Right renal cortex interstitium (tissue), 3 donors: ENCODE data around the gene CALML3. TPM values are rescaled to one million over a fixed set of nuclear protein-coding genes. Genes with fewer than 3 reads are reported as not detected.

ENCODE experiments used
- DNase-seq, 3 donors: peaks; one replicate each; pipeline ENCODE4 v3.0.0-alpha.2; 2013; ENCODE audit warnings: low read depth in 3 of 3, low spot score in 2 of 3
- polyA plus RNA-seq, 3 donors: library from polyadenylated mRNA; unstranded; fragments of 120-200 nt; gene quantifications; one replicate each; pipeline ENCODE4 v1.2.1, GENCODE V29; 2013; ENCODE audit not compliant: insufficient read length in 3 of 3

CALML3 gene
- polyA plus RNA-seq, 3 donors: 0.10 TPM; not detected in 2

DNA sequence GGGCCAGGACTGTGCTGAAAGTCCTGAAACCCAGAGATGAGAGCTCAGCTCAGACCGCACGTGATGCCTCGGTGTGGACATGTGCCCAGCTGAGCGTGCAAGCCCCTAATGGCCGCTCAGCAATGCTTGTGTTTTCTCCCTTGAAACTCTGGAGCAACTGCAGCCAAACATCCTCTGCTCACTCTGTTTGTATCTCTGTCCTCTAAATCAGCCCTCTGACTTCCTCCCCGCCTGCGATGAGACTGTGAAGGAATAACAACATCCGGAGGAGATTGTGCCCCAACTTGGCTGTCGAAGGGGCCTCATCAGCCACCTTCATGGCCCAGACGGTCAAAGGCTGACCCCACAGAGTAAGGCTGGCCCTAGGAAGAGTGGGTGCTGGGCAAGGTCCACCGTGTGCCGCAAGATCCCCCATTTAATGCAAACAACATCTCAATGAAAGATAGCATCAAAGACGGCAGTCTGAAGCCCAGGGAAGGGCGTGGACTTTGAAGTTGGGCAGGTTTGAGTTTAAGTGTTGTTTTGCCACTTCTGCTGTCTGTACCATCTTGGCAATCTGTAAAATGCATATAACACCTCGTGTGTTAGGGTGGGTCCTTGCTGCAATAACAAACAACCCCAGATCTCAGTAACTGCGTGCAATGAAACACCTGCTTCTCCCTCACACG, 39.9 kb downstream of the CALML3 start:
- DNase-seq: no peak

DNA sequence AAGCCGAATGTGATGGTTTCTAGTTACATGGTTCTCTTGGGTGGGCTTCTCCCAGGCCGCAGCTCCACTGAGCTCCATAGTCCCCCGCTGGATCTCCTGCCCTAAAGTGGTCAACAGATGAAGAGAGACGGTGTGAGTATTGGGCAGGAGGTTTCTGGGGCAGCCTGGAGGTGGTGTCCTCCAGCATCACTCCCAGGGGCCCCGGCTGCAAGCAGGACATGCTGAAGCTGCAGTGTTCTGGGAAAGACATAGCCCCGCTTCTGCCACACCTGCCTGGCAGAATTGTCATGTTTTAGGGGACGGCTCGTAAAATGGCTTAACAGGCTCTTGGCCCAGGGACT, 40.4 kb downstream of the CALML3 start:
- DNase-seq: no peak

DNA sequence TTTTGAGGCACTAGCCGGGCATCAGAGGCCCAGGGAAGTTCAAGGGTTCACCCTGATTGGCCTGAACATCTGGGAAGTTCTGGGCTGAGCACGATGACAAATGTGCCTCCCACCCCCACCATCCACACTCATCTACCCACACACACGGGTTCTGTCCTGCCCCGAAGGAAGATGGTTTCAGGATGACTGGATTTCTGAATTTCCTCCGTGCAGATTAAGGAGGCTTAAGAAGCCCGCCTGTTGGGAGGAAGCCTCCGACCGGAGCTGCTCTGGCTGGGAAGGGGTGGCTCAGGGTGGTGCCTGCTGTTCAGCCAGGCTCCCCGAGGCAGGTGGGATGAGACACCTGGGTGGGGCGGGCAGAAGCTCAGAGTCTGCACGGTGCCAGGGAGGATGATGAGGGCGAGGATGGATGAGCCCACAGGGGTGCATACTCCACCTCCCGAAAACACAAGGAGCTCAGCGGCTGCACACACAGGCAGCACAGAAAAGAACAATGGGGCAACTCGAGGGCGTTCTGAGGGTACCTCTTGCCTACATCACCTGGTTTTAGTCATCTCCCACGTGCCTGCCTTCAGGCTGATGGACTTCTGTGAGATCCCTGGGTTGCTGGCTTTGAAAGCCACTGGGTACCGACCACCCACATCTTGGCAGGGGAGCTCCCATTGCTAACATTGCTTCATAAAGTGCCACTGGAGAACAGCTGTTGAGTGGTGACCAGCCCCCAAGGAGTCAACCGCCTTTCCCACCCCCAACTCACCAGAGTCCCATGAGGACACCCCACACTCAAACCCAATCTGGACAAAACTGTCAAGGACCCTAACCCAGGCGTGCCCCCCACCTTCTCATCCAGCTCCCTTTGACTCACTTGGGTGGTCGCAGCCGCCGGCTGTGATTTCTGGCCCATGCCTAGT, 41.2 kb downstream of the CALML3 start:
- DNase-seq: no peak

DNA sequence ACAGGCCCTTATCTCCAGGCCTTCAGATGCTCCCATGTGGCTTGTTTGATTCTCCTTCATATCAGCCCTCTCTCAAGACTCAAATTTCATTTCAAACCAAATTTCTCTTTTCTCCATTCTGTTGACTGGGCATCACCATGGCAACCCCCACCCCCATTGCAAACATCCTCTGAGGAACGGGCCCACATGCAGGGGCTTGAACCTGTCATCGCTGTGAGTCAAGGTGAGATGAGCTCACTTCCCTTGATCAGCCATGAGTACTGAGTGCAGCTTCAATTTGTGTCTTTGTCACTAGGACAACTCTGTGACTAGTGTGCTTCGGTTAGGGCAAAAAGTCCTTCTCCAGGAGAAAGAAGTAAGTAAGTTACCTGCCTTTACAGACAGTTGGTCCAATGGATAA, 41.9 kb downstream of the CALML3 start:
- no peak for DNase-seq

DNA sequence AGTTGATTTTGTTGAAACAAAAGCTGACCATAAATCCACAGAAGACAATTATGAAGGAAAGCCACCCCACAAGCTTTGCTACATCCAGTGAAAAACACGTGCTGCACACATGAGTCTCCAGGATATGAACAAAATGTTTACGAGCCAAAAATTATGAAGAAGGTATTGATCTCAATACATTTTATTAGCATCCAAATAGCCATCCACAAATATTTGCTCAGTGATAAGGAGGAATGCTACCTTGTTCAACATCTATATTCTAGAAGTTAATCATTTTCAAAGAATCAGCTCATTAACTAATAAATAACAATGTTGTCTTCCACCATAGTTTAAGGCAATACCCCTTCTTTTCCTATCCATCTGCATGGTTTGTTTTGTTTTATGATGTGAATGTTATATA, 42.7 kb downstream of the CALML3 start:
- DNase-seq: no peak

DNA sequence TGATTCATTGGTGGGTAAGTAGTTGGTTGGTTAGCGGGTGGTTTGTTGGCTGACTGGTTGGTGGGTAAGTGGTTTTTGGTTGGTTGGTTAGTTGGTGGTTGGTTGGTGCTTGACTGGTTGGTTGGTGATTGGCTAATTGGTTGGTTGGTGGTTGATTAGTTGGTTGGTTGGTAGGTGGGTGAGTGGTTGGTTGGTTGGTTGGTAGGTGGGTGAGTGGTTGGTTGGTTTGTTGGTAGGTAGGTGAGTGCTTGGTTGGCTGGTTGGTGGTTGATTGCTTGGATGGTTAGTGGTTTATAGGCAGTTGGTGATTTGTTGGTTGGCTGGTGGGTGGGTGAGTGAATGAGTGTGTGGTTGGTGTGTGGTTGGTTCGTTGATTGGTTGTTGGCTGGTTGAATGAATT, 44.2 kb downstream of the CALML3 start:
- no peak for DNase-seq

DNA sequence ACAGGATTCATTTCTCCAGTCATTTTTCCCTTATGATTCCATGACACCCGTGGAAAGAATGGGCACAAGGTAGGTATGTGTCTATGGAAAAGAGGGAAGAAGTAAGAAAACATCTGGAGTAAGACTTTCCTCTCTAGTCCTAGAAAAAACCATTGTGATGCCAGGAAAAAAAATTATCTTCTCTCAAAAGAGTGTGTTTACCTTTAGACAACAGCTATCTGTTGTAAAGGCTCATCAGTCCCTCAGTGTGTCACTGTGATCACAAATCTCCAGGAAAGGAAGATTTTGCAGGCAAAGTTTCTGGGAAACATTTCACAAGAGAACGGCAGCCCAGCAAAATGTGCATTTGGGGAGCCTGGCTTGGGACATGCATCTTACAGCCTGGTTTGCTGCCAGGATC, 44.8 kb downstream of the CALML3 start:
- no peak for DNase-seq

DNA sequence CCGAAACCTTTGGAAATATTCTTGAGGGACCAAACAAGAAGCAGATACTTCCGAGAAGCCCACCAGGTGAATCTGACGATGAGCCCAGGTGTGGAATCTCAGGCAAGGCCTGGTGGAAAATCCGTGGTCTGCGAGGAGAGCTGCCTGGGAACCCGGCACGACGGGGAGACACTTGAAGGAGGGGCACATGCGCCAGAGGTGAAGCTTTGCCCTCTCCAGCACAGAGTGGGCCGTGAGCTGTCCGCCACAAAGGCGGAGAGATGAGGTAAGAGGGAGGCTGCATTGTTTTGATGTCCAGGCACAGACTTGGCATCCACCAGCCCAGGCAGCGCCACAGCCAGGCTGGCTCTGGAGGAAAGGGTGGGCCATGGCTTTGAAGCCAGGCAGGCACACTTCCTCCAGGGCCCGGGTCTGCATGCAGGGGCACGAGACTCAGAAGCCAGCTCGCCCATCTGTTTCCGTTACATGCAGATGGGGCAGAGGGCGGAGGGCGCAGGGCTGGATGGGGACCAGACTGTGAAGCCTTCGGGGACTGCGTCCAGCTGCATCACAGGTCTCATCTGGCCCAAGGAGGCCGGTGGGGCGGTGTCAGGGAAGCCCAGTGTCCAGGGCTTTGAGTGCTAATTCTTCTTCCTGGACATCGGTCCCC, 45.4 kb downstream of the CALML3 start:
- no peak for DNase-seq

DNA sequence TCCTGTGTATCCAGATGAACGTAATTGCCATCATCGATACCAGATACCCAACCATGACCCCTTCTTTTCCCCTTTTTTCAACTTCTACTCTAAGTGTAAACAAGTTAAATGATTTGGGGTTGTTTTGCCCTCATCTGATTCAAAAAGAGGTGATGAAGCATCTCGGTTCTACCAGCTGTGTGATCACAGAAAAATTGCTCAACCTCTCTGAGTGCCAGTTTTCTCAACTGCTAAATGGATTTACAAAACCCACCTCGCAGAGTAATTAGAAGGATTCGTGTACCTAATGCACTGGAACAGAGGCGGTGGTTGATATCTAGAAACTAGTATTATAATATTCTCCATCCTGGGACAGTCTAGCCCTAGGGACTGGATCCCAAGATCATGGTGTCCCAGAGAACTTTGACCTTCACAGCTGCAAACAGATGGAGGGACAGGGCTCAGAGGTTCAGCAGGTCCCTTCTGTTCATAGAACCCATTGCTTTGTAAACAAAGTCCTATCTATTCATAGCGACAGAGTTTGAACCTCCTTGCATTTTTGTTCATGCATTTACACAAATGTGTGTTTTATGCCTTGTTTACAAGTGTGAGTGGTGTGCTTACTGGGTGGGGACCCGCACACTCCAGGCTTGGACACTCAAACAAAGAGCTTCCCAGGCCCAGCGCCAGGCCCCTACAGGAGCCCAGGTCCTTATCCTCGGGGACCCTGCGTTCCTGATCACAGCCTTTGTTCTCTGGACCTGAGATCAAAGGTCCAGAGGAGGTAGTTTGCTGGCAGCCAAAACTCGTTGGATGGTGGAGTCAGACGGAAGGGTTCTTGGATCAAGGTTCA, 46.4 kb downstream of the CALML3 start:
- no peak for DNase-seq

DNA sequence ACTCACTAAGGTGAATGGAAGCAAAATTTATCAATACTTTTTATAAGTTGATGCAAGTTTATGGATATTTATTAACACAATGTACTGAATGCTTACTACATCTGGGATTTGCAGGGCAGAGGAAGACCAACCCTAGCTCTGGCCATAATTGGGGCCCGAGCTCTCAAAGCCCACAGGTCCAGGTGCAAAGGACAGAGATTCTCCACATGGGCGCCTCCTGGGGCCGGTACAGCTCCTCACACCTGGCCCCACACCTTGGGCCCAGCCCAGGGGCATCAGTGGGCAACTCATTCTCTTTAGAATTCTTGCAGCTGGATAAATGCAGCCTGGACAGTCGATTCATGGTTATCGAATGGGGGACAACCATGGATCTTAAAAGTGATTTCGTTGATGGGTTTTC, 47.1 kb downstream of the CALML3 start:
- DNase-seq: no peak

DNA sequence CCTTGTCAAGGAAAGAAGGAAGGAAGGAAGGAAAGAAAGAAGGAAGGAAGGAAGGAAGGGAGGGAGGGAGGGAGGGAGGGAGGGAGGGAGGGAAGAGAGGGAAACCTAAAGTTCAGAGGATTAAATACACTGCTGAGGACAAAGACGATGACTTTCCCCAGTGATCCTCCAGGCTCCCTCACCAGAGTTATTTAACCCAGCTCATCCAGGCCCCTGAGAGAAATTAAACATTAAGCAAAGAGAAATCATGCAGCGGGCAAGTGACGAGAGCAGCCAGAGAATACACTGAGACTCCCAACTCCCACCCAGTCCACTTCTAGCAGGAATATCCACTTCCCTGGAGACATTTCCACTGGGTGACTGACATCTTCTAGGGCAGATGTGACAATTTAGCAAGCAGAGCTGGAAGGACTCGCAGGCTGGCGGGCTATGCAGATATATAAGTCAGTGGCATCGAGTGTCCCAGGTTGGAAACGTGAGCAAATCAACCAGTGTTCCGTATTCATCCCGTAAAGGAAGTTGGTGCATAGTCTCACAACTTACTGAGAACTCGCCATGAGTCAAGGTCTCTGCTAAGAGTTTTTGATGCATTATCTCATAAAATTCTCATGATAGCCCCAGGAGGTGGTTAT, 48.7 kb downstream of the CALML3 start:
- DNase-seq: no peak

DNA sequence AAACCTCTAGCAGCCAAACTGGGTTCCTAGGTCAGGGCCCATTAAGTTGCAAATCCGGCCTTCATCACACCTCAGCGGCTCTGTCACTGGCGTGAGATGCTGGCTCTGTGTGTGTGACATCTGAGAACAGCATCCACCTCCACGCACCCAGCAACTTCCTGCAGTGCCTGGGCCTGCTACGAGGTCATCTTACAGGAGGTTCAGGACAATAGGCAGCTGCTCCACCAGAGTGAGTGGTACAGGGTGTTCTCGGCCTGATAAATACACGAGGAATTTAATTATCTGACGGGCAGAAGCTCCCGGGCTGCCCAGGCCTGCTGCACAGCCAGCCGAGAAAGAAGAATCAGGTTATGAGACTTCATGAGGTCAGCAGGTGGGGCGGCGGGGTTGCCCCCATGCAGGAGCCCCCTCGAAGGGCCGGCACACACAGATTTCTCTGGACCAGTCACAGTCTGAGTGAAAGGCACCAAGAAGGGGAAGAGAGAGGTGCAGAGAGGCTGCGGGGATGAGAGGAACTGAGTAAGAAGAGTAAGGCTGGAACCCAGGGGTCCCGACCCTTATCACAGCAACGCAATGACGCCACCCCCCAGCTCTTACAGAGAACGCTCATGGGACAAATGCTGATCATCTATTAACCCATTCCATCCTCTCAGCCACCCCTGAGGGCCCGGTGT, 49.3 kb downstream of the CALML3 start:
- no peak for DNase-seq

DNA sequence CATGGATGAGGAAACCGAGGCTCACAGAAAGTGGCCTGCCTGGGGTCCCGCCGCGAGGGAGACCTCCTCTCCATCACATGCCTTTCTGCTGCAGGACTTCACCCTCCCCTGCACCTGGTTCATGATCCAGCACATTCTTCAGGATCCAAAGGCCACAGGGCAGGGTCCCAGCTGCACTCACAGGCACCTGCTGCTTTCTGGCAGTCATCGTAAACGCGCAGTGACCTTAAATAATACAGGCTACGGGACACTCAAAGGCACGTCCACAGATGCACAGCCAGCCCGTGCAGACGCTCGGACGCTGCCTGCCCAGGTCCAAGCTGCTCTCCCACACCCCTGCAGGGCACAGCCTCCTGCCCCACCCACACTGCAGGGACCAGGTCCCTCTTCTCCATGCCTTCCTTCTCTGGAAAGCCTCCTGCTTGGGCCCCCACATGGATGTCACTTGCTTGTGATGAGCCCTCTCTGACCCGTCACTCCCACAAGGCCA, 49.9 kb downstream of the CALML3 start:
- DNase-seq: no peak

DNA sequence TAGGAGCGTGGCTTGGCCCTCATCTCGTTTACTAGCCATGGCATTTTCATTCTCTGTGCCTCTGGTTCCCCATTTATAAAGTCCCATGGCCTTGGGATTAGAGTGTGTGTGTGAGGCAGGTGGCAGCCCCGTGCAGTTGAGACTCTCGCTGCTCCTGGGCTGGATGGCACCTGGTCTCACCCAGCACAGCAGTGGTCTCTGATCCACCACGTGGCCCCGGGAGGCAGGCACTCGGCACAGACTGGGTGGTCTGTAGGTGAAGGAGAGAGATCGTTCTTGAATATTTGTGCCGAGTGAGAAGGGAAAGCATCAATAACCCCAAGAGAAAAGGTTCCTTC, 50.4 kb downstream of the CALML3 start:
- no peak for DNase-seq

DNA sequence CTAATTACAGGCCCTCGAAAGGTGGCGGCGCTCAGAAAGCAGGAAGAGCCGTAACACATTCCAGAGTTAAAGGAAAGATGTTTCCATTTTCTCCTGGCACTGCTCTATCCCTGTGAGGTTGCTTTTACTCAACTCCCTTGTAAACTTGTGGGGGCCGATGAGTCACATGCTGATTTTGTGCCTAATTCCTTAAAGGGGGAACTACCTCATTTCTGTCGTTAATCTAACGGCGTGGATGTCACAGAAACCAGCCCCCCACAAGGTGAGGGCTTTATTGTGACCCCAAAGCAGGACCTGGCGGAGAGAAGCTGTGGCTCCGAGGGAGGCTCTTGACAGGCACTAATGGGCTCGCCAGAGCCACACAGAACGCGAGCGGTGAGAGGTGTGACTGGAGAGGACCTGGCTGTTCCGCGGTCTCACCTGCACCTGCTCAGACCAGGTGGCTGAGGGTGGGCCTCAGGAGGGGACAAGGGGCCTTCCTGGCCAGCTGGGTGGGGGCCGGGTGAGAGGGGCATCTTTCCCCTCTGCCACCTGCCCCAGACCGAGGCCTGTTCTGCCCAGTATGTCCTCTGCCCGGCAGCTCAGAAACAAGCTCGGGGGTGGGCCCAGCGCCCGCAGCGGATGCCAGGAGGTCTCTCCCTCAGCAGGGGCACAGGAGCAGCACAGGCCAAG, 50.9 kb downstream of the CALML3 start:
- no peak for DNase-seq

DNA sequence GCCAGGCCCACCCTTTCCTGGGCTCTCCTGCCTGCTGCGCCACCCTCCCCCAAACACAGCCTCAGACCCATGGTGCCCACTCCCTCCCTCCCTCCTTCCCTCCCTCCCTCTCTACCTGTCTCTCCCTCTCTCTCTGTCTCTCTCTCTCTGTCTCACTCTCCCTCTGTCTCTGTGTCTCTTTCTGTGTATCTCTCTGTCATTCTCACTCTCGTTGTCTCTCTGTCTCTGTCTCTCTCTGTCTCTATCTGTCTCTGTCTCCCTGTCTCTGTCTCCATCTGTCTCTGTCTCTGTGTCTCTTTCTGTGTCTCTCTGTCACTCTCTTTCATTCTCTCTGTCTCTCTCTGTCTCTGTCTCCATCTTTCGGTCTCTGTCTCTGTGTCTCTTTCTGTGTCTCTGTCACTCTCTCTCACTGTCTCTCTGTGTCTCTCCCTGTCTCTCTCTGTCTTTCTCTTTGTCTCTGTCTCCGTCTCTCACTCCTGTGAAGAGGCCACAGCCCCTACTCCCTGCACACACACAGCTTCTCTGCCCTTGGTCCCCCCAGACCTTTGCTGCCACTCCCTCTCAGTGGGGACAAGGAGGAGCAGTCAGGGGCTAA, 51.5 kb downstream of the CALML3 start:
- no peak for DNase-seq
